GM12878 (cell line): ENCODE measurements around the gene TLL2.

Source experiments
- ATF7 ChIP-seq: fragments of 450-650 bp; IDR thresholded peaks from 2 replicates; pipeline ENCODE4 v1.6.1; 2016; ENCODE audit warnings: low read depth, mild to moderate bottlenecking
- CEBPB ChIP-seq, 2 experiments: fragments of 150-350 bp in 1 of 2; IDR thresholded peaks; 2 replicates each; pipeline ENCODE4 v1.6.1; 2012 to 2014; ENCODE audit warnings: low read depth in 2 of 2, low read length in 2 of 2, borderline replicate concordance in 1 of 2, inconsistent platforms in 1 of 2
- CTCF ChIP-seq, 3 experiments: IDR thresholded peaks in 2 of 3; conservative IDR thresholded peaks in 1 of 3; 2 replicates each; pipeline ENCODE4 v1.5.1; 2011; ENCODE audit warnings: low read depth in 3 of 3, low read length in 3 of 3, mild to moderate bottlenecking in 3 of 3, control low read depth in 2 of 3, moderate library complexity in 2 of 3, inconsistent platforms in 1 of 3, mixed read lengths in 1 of 3; ENCODE audit not compliant: control insufficient read depth in 2 of 3, insufficient read depth in 1 of 3; ENCODE audit errors: extremely low read depth in 1 of 3
- HDAC2 ChIP-seq: fragments of 200-600 bp; sonication (generic); IDR thresholded peaks from 2 replicates; pipeline ENCODE4 v1.6.1; 2017
- HDAC6 ChIP-seq: fragments of 200-600 bp; sonication (generic); IDR thresholded peaks from one replicate; pipeline ENCODE4 v1.8.0; 2017; ENCODE audit warnings: antibody characterized with exemption; ENCODE audit not compliant: unreplicated experiment
- MEF2A ChIP-seq: IDR thresholded peaks from 2 replicates; pipeline ENCODE4 v1.6.1; 2011; ENCODE audit warnings: low read depth, mild to moderate bottlenecking, low read length, moderate library complexity; ENCODE audit not compliant: insufficient read depth
- MXI1 ChIP-seq: fragments of 150-350 bp; IDR thresholded peaks from 2 replicates; pipeline ENCODE4 v1.6.1; 2011; ENCODE audit warnings: low read depth, mild to moderate bottlenecking, inconsistent platforms, low read length, improper control_type of control experiment
- POLR2A ChIP-seq: IDR thresholded peaks from 2 replicates; pipeline ENCODE4 v1.6.1; 2011; ENCODE audit warnings: low read depth, mild to moderate bottlenecking, low read length
- POLR2AphosphoS5 ChIP-seq: IDR thresholded peaks from 2 replicates; pipeline ENCODE4 v1.6.1; 2011; ENCODE audit warnings: mild to moderate bottlenecking, low read length, inconsistent platforms
- SMARCA5 ChIP-seq: fragments of 450-650 bp; IDR thresholded peaks from 2 replicates; pipeline ENCODE4 v1.6.1; 2017; ENCODE audit warnings: mild to moderate bottlenecking
- SP1 ChIP-seq: IDR thresholded peaks from one replicate; pipeline ENCODE4 v1.6.1; 2011; ENCODE audit warnings: low read depth, low read length
- TF ChIP-seq, protein P1 (sequence below): fragments of 150-350 bp; IDR thresholded peaks from 2 replicates; pipeline ENCODE4 v1.6.1; 2016; ENCODE audit warnings: low read depth, low read length

- no peak for TF ChIP-seq CTCF (IDR thresholded peaks at IDR 0.05 in 2 of 3, conservative IDR thresholded peaks at IDR 0.05 in 1 of 3; ENCODE audit: control insufficient read depth in 2 of 3, extremely low read depth in 1 of 3, insufficient read depth in 1 of 3, low read depth in 3 of 3, low read length in 3 of 3)
- no peak for TF ChIP-seq HDAC2
- TF ChIP-seq POLR2A: no peak
- TF ChIP-seq CEBPB (IDR thresholded peaks at IDR 0.05; ENCODE audit: borderline replicate concordance in 1 of 2, low read depth in 2 of 2, low read length in 2 of 2): no peak
- TF ChIP-seq MEF2A: no peak
- no peak for TF ChIP-seq MXI1
- no peak for TF ChIP-seq POLR2AphosphoS5
- TF ChIP-seq, protein P1, sequence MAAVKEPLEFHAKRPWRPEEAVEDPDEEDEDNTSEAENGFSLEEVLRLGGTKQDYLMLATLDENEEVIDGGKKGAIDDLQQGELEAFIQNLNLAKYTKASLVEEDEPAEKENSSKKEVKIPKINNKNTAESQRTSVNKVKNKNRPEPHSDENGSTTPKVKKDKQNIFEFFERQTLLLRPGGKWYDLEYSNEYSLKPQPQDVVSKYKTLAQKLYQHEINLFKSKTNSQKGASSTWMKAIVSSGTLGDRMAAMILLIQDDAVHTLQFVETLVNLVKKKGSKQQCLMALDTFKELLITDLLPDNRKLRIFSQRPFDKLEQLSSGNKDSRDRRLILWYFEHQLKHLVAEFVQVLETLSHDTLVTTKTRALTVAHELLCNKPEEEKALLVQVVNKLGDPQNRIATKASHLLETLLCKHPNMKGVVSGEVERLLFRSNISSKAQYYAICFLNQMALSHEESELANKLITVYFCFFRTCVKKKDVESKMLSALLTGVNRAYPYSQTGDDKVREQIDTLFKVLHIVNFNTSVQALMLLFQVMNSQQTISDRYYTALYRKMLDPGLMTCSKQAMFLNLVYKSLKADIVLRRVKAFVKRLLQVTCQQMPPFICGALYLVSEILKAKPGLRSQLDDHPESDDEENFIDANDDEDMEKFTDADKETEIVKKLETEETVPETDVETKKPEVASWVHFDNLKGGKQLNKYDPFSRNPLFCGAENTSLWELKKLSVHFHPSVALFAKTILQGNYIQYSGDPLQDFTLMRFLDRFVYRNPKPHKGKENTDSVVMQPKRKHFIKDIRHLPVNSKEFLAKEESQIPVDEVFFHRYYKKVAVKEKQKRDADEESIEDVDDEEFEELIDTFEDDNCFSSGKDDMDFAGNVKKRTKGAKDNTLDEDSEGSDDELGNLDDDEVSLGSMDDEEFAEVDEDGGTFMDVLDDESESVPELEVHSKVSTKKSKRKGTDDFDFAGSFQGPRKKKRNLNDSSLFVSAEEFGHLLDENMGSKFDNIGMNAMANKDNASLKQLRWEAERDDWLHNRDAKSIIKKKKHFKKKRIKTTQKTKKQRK: no peak
- TF ChIP-seq SMARCA5: no peak
- no peak for TF ChIP-seq SP1
- no peak for TF ChIP-seq ATF7
- no peak for TF ChIP-seq HDAC6
Measured at GRCh38 chr10:96482815-96483588, 30.7 kb downstream of the TLL2 start.
